CD4-positive, alpha-beta T cell treated with Interleukin-4 for 4 hours (primary cell): ENCODE data around the gene CARD11.
"Not testable (repeated sequence)": the region's sequence is repeated elsewhere in the genome, so short reads cannot be mapped to it uniquely, and the experiment has no call there.

ENCODE experiments used
- DNase-seq: peaks from one replicate; pipeline ENCODE4 v3.0.0-alpha.2; 2020

CARD11 gene

GRCh38 chr7:2959103-2959680, 84.5 kb downstream of the CARD11 start:
- DNase-seq = no peak

- DNase-seq = no peak
Observed at GRCh38 chr7:2958416-2959102, 85.1 kb downstream of the CARD11 start.

GRCh38 chr7:2957369-2957727, 86.3 kb downstream of the CARD11 start:
- DNase-seq = not testable (repeated sequence)

- peak; percentile 51 for DNase-seq
Observed at GRCh38 chr7:2956526-2957368, 86.9 kb downstream of the CARD11 start.

- no peak for DNase-seq
Observed at GRCh38 chr7:2956076-2956475, 87.6 kb downstream of the CARD11 start.

- no peak for DNase-seq
Observed at GRCh38 chr7:2955269-2955668, 88.4 kb downstream of the CARD11 start.

GRCh38 chr7:2954433-2954853, 89.2 kb downstream of the CARD11 start:
- peak; percentile 38 for DNase-seq

GRCh38 chr7:2953588-2954407, 89.9 kb downstream of the CARD11 start:
- DNase-seq = peak; percentile 23

- no peak for DNase-seq
Observed at GRCh38 chr7:2953099-2953498, 90.6 kb downstream of the CARD11 start.

GRCh38 chr7:2952316-2952715, 91.4 kb downstream of the CARD11 start:
- DNase-seq = no peak

- DNase-seq = no peak
Observed at GRCh38 chr7:2950578-2950977, 93.1 kb downstream of the CARD11 start.

- DNase-seq = no peak
Observed at GRCh38 chr7:2948749-2949148, 94.9 kb downstream of the CARD11 start.

GRCh38 chr7:2947058-2947780, 96.4 kb downstream of the CARD11 start:
- DNase-seq = no peak

- DNase-seq = no peak
Observed at GRCh38 chr7:2945171-2945570, 98.5 kb downstream of the CARD11 start.

- DNase-seq = no peak
Observed at GRCh38 chr7:2944739-2945138, 98.9 kb downstream of the CARD11 start.

- no peak for DNase-seq
Observed at GRCh38 chr7:2943851-2944601, 99.6 kb downstream of the CARD11 start.

- DNase-seq = no peak
Observed at GRCh38 chr7:2941216-2941859, 102.3 kb downstream of the CARD11 start.

GRCh38 chr7:2940466-2940865, 103.2 kb downstream of the CARD11 start:
- no peak for DNase-seq

GRCh38 chr7:2939193-2939885, 104.3 kb downstream of the CARD11 start:
- no peak for DNase-seq

GRCh38 chr7:2938514-2939192, 105.0 kb downstream of the CARD11 start:
- DNase-seq = no peak
